Inferior parietal cortex (tissue), 1 donor: ENCODE data around the gene TLR7.

ENCODE experiments used
- DNase-seq: peaks from one replicate; pipeline ENCODE4 v3.0.0-alpha.2; 2016; ENCODE audit errors: extremely low spot score

The TLR7 gene

GRCh38 chrX:12891171-12891570, 24.3 kb downstream of the TLR7 start:
- no peak for DNase-seq

- no peak for DNase-seq
Measured at GRCh38 chrX:12891915-12892506, 25.1 kb downstream of the TLR7 start.

GRCh38 chrX:12892716-12893115, 25.8 kb downstream of the TLR7 start:
- no peak for DNase-seq

- DNase-seq: peak; percentile 20
Measured at GRCh38 chrX:12894074-12895030, 27.5 kb downstream of the TLR7 start.

- DNase-seq: no peak
Measured at GRCh38 chrX:12895866-12896265, 29.0 kb downstream of the TLR7 start.

- no peak for DNase-seq
Measured at GRCh38 chrX:12896935-12897334, 30.1 kb downstream of the TLR7 start.

GRCh38 chrX:12898073-12898472, 31.2 kb downstream of the TLR7 start:
- no peak for DNase-seq

GRCh38 chrX:12899506-12899905, 32.6 kb downstream of the TLR7 start:
- DNase-seq: no peak

GRCh38 chrX:12901486-12901885, 34.6 kb downstream of the TLR7 start:
- DNase-seq: peak; percentile 62

GRCh38 chrX:12903646-12904045, 36.8 kb downstream of the TLR7 start:
- no peak for DNase-seq

- no peak for DNase-seq
Measured at GRCh38 chrX:12906046-12906761, 39.3 kb downstream of the TLR7 start, which contains the start of gene TLR8. Gene TLR8 (plus strand): TSS chrX:12906620. CDS start chrX:12906707, 87 bp downstream.

GRCh38 chrX:12910423-12911121, 43.7 kb downstream of the TLR7 start:
- no peak for DNase-seq

GRCh38 chrX:12911122-12911470, 44.2 kb downstream of the TLR7 start:
- no peak for DNase-seq

GRCh38 chrX:12912791-12913482, 46.1 kb downstream of the TLR7 start:
- DNase-seq: no peak

GRCh38 chrX:12917753-12918152, 50.9 kb downstream of the TLR7 start:
- no peak for DNase-seq

GRCh38 chrX:12919051-12919450, 52.2 kb downstream of the TLR7 start:
- no peak for DNase-seq

- DNase-seq: no peak
Measured at GRCh38 chrX:12919620-12920019, 52.7 kb downstream of the TLR7 start.

GRCh38 chrX:12920990-12921389, 54.1 kb downstream of the TLR7 start:
- no peak for DNase-seq

- no peak for DNase-seq
Measured at GRCh38 chrX:12921886-12922598, 55.2 kb downstream of the TLR7 start.

GRCh38 chrX:12922599-12922919, 55.7 kb downstream of the TLR7 start:
- DNase-seq: no peak

- no peak for DNase-seq
Measured at GRCh38 chrX:12929701-12930100, 62.8 kb downstream of the TLR7 start.
